GM18858 (cell line): ENCODE measurements around the gene PPP3CA.
"Not testable (repeated sequence)": the region's sequence is repeated elsewhere in the genome, so short reads cannot be mapped to it uniquely, and the experiment has no call there.

Experiments
- ATAC-seq: cut with Tn5 transposase; IDR thresholded peaks from one replicate; pipeline ENCODE4 v1.9.1; 2021; ENCODE audit not compliant: unreplicated experiment

PPP3CA gene

GRCh38 chr4:101182688-101183087 is 164.6 kb downstream of the PPP3CA start:
- not testable (repeated sequence) for ATAC-seq

GRCh38 chr4:101178731-101179130 is 168.6 kb downstream of the PPP3CA start:
- ATAC-seq = no peak

- no peak for ATAC-seq
These were observed 170.2 kb downstream of the PPP3CA start for GRCh38 chr4:101177154-101177553.

- ATAC-seq = no peak
These were observed 171.2 kb downstream of the PPP3CA start for GRCh38 chr4:101175896-101176676.

- no peak for ATAC-seq
These were observed 172.5 kb downstream of the PPP3CA start for GRCh38 chr4:101174679-101175345.

GRCh38 chr4:101172369-101172768 is 175.0 kb downstream of the PPP3CA start:
- no peak for ATAC-seq

- ATAC-seq = no peak
These were observed 175.6 kb downstream of the PPP3CA start for GRCh38 chr4:101171747-101172146.

- peak; percentile 96 for ATAC-seq
These were observed 178.0 kb downstream of the PPP3CA start for GRCh38 chr4:101169044-101170014.

- ATAC-seq = no peak
These were observed 183.4 kb downstream of the PPP3CA start for GRCh38 chr4:101163936-101164335.

GRCh38 chr4:101162990-101163380 is 184.3 kb downstream of the PPP3CA start:
- ATAC-seq = no peak

- no peak for ATAC-seq
These were observed 186.3 kb downstream of the PPP3CA start for GRCh38 chr4:101160792-101161592.

- no peak for ATAC-seq
These were observed 188.8 kb downstream of the PPP3CA start for GRCh38 chr4:101158507-101158906.

- ATAC-seq = no peak
These were observed 189.2 kb downstream of the PPP3CA start for GRCh38 chr4:101158134-101158482.

GRCh38 chr4:101157415-101158133 is 189.8 kb downstream of the PPP3CA start:
- ATAC-seq = no peak

GRCh38 chr4:101156619-101157310 is 190.6 kb downstream of the PPP3CA start:
- no peak for ATAC-seq

GRCh38 chr4:101155945-101156344 is 191.4 kb downstream of the PPP3CA start:
- peak; percentile 44 for ATAC-seq

- no peak for ATAC-seq
These were observed 192.0 kb downstream of the PPP3CA start for GRCh38 chr4:101155368-101155767.

- no peak for ATAC-seq
These were observed 193.7 kb downstream of the PPP3CA start for GRCh38 chr4:101153653-101154052.

GRCh38 chr4:101152521-101152920 is 194.8 kb downstream of the PPP3CA start:
- no peak for ATAC-seq
